ENCODE data around the gene RNF38. TPM values are rescaled to one million over a fixed set of nuclear protein-coding genes. Genes with fewer than 3 reads are reported as not detected.

The RNF38 gene
- total and polyA plus RNA-seq, 9 of the 15 experiments (the other 6 are each of a cell fraction or from before 2014, with no cell fraction given), result 1.6 to 9.8 (median 4.5) TPM

GRCh38 chr9:36436909-36437308, 36.8 kb upstream of the RNF38 start:
- DNase-seq (ENCODE audit: extremely low read depth in 1 of 4, low spot score in 3 of 4), result no peak
- H3K4me3 ChIP-seq, result no peak overlapping the region
- no peak for ATAC-seq
- no peak overlapping the region for H3K4me2 ChIP-seq (ENCODE audit: insufficient read depth, low read length)
- WGBS (ENCODE audit: insufficient coverage, low coverage, missing lambda C conversion rate), result 100% methylated on average over 2 of the region's 2 CpGs
- H3K27ac ChIP-seq (ENCODE audit: extremely low read depth, low read depth, low read length), result no peak overlapping the region
- H3K27me3 ChIP-seq (ENCODE audit: control insufficient read depth in 2 of 2, insufficient read depth in 2 of 2, low read length in 2 of 2), result no peaks in the 10 kb centered on the region
- no peaks in the 10 kb centered on the region for H3K9me1 ChIP-seq (ENCODE audit: control insufficient read depth, insufficient read depth, low read length)
- no peak overlapping the region for H3K9ac ChIP-seq (ENCODE audit: insufficient read depth in 1 of 2, low read depth in 2 of 2, low read length in 2 of 2)
- in situ Hi-C loops (cut with MboI) (no loop called here), intact Hi-C loops (cut with micrococcal nuclease) (no loop called here)
- no peaks in the 10 kb centered on the region; the same call in 1 of the 2 replicates for H4K20me1 ChIP-seq (replicated peaks; ENCODE audit: control insufficient read depth, insufficient read depth, low read length)
- TF ChIP-seq ZNF707 (CRISPR knock-in tag; conservative IDR thresholded peaks at IDR 0.05), result no peak
- no peak for TF ChIP-seq HDGF (IDR thresholded peaks at IDR 0.05)
- no peak for TF ChIP-seq NFE2L1 (tag; IDR thresholded peaks at IDR 0.05; ENCODE audit: borderline replicate concordance, low read depth)
- no peak for TF ChIP-seq TCF15 (CRISPR knock-in tag; IDR thresholded peaks at IDR 0.05)
- TF ChIP-seq EGR1 (conservative IDR thresholded peaks at IDR 0.05), result no peak
- no peak for TF ChIP-seq SLC30A9 (CRISPR knock-in tag; IDR thresholded peaks at IDR 0.05)
- no peak for TF ChIP-seq PHB2 (IDR thresholded peaks at IDR 0.05; ENCODE audit: low read depth)
- no peak for TF ChIP-seq FOS (IDR thresholded peaks at IDR 0.05; ENCODE audit: extremely low read depth, insufficient read length)
- no peak for TF ChIP-seq MAZ (CRISPR knock-in tag; conservative IDR thresholded peaks at IDR 0.05 in 1 of 2, IDR thresholded peaks at IDR 0.05 in 1 of 2)
- no peak for TF ChIP-seq SREBF1 (IDR thresholded peaks at IDR 0.05; ENCODE audit: borderline replicate concordance, low read depth, low read length)
- TF ChIP-seq CBX8 (IDR thresholded peaks at IDR 0.05; ENCODE audit: borderline replicate concordance, extremely low read depth, low read depth, low read length, poor library complexity, severe bottlenecking), result no peak
- TF ChIP-seq ETV1 (tag; conservative IDR thresholded peaks at IDR 0.05; ENCODE audit: low read depth), result no peak
- TF ChIP-seq PML (IDR thresholded peaks at IDR 0.05; ENCODE audit: low read length), result no peak
- TF ChIP-seq ZNF444 (CRISPR knock-in tag; IDR thresholded peaks at IDR 0.05), result no peak
- no peak for TF ChIP-seq DACH1 (IDR thresholded peaks at IDR 0.05; ENCODE audit: partially characterized antibody)
- H2AFZ ChIP-seq (ENCODE audit: low read depth, low read length), result no peak overlapping the region
- no peaks in the 10 kb centered on the region for H3K79me2 ChIP-seq (ENCODE audit: control insufficient read depth, insufficient read depth, low read length)
- no peaks in the 10 kb centered on the region for H3K9me3 ChIP-seq (replicated peaks; ENCODE audit: control insufficient read depth, insufficient read depth, low read depth, low read length)
- ChIA-PET CTCF (ENCODE audit: low intra/inter-chr PET ratio) (no interaction called here), POLR2A (interaction anchor here (0.6 to 1.6 kb wide), 2 partner anchors 9 to 70 kb away, joined by 3 read pairs; no protein-coding TSS in a partner anchor)
- FAIRE-seq, result no peak
- H3K4me1 ChIP-seq (replicated peaks in 1 of 2; ENCODE audit: control insufficient read depth in 2 of 2, insufficient read depth in 2 of 2, low read length in 2 of 2), result peaks cover 0 to 4% of the 10 kb centered on the region in 2 experiments; a peak in 2 of 5 replicates
- H3K36me3 ChIP-seq (ENCODE audit: control insufficient read depth, insufficient read depth, low read length), result no peaks in the 10 kb centered on the region
- BruUV-seq (replicated peaks), result no TSS peak

All from K562 (cell line).